ENCODE data around the gene SLC6A11. TPM values are rescaled to one million over a fixed set of nuclear protein-coding genes. Genes with fewer than 3 reads are reported as not detected.

The SLC6A11 gene
- total RNA-seq, 1 experiment from 2014 or later, result 1.5 TPM

DNA sequence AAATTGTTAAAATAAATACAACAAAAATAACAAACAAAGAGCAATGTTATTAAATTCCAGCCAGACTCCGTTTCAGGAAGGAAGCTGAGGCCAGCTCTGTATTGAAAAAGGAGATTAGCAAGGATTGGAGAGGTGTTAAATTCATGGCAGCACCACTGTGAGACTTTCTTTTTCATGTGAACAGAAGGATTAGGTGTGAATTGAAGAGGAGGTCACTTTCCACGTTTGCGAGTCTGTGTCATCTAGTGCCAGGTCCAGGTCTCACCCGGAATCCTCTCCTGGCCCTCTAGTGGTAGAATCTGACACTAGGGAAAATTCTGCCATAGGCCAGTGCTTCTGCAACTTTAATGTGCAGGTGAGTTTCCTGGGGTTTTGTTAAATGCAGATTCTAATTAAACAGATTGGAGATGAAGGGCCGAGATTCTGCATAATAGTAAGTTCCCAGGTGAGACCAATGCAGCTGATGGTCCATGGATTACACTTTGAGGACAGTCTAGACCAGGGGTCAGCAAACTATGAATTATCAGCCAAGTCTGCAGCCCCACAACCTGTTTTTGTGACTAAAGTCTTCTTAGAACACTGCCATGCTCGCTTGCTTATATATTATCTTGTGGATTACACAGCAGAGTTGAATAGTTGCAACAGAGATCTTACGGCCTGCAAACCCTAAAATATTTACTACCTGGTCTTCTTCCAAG is 167.3 kb downstream of the SLC6A11 start:
- no peak overlapping the region for H3K14ac ChIP-seq (ENCODE audit: insufficient read depth, low read length)
- no peak overlapping the region for H4K8ac ChIP-seq (replicated peaks; ENCODE audit: insufficient read length, low read depth, low read length)
- H3T11ph ChIP-seq (ENCODE audit: low read length), result no peak overlapping the region
- no peak overlapping the region for H2BK5ac ChIP-seq (ENCODE audit: insufficient read length, low read length)
- H3K18ac ChIP-seq (ENCODE audit: insufficient read length, low read depth, low read length), result no peak overlapping the region
- H3K27ac ChIP-seq (ENCODE audit: insufficient read length, low read depth, low read length), result no peak overlapping the region
- no peaks in the 10 kb centered on the region for H3K9me3 ChIP-seq (ENCODE audit: control insufficient read depth, low read depth, low read length)
- Mint-ChIP-seq H3K36me3 (ENCODE audit: insufficient read depth in 1 of 3, low read depth in 3 of 3) (no peaks in the 10 kb centered on the region; a peak in 1 of 7 replicates), H3K4me3 (no peak overlapping the region), H3K27me3 (ENCODE audit: low read depth) (peaks cover 34% of the 10 kb centered on the region), H3K27ac (no peak overlapping the region), H3K4me1 (peaks cover 21 to 32% of the 10 kb centered on the region in 2 experiments), H3K9me3 (no peaks in the 10 kb centered on the region)
- WGBS (ENCODE audit: extremely low coverage, insufficient read length, low lambda C conversion rate), result no CpG with 5 or more reads among the region's 7 CpGs
- H3K79me1 ChIP-seq (ENCODE audit: insufficient read depth, low read depth, low read length, poor library complexity, severe bottlenecking), result no peaks in the 10 kb centered on the region
- no peaks in the 10 kb centered on the region for H3K79me2 ChIP-seq (ENCODE audit: insufficient read depth, low read length)
- H4K91ac ChIP-seq (ENCODE audit: insufficient read length, low read depth, low read length), result no peak overlapping the region
- no peak overlapping the region for H3K9ac ChIP-seq (ENCODE audit: extremely low read depth, insufficient read length, low read length)
- H3K27me3 ChIP-seq (ENCODE audit: insufficient read depth, low read length), result no peaks in the 10 kb centered on the region
- TF ChIP-seq CTCF (conservative IDR thresholded peaks at IDR 0.05), result peak; percentile 86
- no peak overlapping the region for H3K23ac ChIP-seq (ENCODE audit: insufficient read length, low read depth, low read length)
- H2BK20ac ChIP-seq (ENCODE audit: low read depth, low read length, poor library complexity, severe bottlenecking), result no peak overlapping the region
- no peaks in the 10 kb centered on the region for H3K23me2 ChIP-seq (ENCODE audit: insufficient read length, low read depth, low read length, poor library complexity, severe bottlenecking)
- H4K5ac ChIP-seq (ENCODE audit: insufficient read length, low read depth, low read length), result no peak overlapping the region
- H3K56ac ChIP-seq (ENCODE audit: insufficient read length, low read depth, low read length), result no peak overlapping the region
- H3K4me1 ChIP-seq (ENCODE audit: insufficient read depth, low read length), result peaks cover 2% of the 10 kb centered on the region; the same call in 1 of the 2 replicates
- H3K4ac ChIP-seq (ENCODE audit: low read depth, low read length), result no peak overlapping the region
- H2AK5ac ChIP-seq (ENCODE audit: insufficient read length, low read length), result no peak overlapping the region
- no peak overlapping the region for H2BK12ac ChIP-seq (ENCODE audit: insufficient read length, low read depth, low read length)
- no peak overlapping the region for H3K4me2 ChIP-seq (ENCODE audit: insufficient read depth, insufficient read length, low read length)
- H4K20me1 ChIP-seq (ENCODE audit: control insufficient read depth, insufficient read depth, insufficient read length), result no peaks in the 10 kb centered on the region
- H2AFZ ChIP-seq (ENCODE audit: low read length), result peak overlapping the region; percentile 84
- DNase-seq, result peak; percentile 63
- H2BK120ac ChIP-seq (ENCODE audit: low read depth, low read length, poor library complexity, severe bottlenecking), result no peak overlapping the region
- no peak overlapping the region for H2BK15ac ChIP-seq (ENCODE audit: low read depth, low read length)
